ENCODE results near the gene FCGR3B.
"Not testable (repeated sequence)": the region's sequence is repeated elsewhere in the genome, so short reads cannot be mapped to it uniquely, and the experiment has no call there.

Gene FCGR3B

DNA sequence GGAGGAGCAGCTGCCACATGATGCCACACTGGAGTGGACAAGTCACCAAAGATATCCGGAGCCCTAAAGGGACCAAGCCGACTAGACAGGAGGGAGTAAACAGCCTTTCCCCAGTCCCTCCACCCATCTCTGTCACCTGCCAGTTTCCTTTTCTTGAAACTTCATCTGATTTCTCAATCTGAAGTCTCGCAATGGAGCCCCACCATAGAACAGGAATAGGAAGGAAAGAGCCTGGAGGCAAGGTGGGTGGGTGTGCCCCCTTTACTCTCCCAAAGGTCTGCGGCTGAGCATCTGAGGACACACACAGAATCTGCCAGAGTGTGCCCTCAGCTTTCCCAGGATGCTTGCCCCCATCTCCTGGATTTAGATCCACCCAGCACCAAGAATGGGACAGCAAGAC, at the start of gene FCGR3B:
Gene FCGR3B, minus strand, starts transcription at position 101 of the 400 bp plus-strand sequence. Its CDS starts 82 bp downstream, at position 19.
- peaks cover 8 to 79% of the 10 kb centered on the region in 2 experiments for H3K4me1 ChIP-seq (ENCODE audit: control insufficient read depth in 1 of 2, insufficient read depth in 1 of 2, low read depth in 1 of 2, low read length in 1 of 2)
- peaks cover 23% of the 10 kb centered on the region for H3K36me3 ChIP-seq
- H3K4me3 ChIP-seq (ENCODE audit: low read depth in 1 of 2, low read length in 1 of 2): peak within 1 kb of the TSS; percentile 67 to 90
- peak within 1 kb of the TSS; percentile 89 for H3K27ac ChIP-seq
- H3K27me3 ChIP-seq: no peaks in the 10 kb centered on the region
- no peaks in the 10 kb centered on the region for H3K9me3 ChIP-seq
- TF ChIP-seq, protein P1, sequence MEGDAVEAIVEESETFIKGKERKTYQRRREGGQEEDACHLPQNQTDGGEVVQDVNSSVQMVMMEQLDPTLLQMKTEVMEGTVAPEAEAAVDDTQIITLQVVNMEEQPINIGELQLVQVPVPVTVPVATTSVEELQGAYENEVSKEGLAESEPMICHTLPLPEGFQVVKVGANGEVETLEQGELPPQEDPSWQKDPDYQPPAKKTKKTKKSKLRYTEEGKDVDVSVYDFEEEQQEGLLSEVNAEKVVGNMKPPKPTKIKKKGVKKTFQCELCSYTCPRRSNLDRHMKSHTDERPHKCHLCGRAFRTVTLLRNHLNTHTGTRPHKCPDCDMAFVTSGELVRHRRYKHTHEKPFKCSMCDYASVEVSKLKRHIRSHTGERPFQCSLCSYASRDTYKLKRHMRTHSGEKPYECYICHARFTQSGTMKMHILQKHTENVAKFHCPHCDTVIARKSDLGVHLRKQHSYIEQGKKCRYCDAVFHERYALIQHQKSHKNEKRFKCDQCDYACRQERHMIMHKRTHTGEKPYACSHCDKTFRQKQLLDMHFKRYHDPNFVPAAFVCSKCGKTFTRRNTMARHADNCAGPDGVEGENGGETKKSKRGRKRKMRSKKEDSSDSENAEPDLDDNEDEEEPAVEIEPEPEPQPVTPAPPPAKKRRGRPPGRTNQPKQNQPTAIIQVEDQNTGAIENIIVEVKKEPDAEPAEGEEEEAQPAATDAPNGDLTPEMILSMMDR (IDR thresholded peaks at IDR 0.05): no peak

DNA sequence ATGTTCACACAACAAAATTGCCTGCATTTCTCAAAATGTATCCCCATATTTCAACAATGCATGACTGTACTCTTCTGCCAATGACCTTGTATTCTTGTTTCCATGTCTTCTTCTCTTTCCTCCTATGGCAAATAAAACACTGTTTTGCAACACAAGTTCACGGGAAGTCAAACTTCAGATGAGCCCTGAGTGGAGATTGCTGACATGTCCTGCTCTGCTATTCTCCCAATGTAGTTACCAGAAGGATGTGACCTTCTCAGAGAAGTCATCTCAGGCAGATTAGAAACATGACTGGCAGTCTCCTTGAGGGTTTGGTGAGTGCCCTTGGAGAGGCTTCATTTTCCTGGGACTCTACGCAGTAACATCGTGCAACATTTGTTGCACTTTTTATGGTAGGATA, 47.5 kb upstream of the FCGR3B start:
- no peaks in the 10 kb centered on the region for H3K9me3 ChIP-seq
- no peak overlapping the region for H3K27ac ChIP-seq
- peaks cover 34% of the 10 kb centered on the region for H3K27me3 ChIP-seq
- H3K4me1 ChIP-seq (ENCODE audit: control insufficient read depth in 1 of 2, insufficient read depth in 1 of 2, low read depth in 1 of 2, low read length in 1 of 2): no peaks in the 10 kb centered on the region
- no peak overlapping the region for H3K4me3 ChIP-seq (ENCODE audit: low read depth in 1 of 2, low read length in 1 of 2)
- TF ChIP-seq, protein P1 (IDR thresholded peaks at IDR 0.05): no peak
- H3K36me3 ChIP-seq: no peaks in the 10 kb centered on the region

DNA sequence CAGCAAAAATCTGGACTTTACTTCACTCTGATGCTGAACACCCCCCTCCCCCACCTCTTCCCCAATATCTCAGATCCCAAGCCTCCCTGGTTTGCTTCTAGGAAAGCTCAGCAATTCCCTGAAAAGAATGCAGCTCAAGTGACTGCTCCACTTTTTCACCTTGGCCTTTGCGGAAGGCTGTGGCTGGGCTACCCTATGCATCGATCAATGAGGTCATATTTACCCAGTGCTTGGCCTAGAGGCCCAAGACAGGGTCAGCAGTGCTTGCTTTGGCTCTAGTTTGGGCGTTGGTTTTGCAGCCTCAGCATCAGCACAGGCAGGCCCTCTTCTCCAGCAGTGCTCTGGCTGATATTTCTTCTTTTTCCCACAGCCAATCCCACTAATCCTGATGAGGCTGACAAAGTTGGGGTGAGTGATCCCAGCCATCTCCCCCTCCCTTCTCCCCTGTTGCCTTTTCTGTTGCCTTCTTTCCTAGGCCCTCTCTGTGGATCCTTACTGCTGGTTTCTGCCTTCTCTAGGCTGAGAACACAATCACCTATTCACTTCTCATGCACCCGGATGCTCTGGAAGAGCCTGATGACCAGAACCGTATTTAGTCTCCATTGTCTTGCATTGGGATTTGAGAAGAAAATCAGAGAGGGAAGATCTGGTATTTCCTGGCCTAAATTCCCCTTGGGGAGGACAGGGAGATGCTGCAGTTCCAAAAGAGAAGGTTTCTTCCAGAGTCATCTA, 46.1 kb upstream of the FCGR3B start:
- Histone ChIP-seq H3K9me3 (no peaks in the 10 kb centered on the region), H3K4me1 (ENCODE audit: control insufficient read depth in 1 of 2, insufficient read depth in 1 of 2, low read depth in 1 of 2, low read length in 1 of 2) (no peaks in the 10 kb centered on the region), H3K4me3 (ENCODE audit: low read depth in 1 of 2, low read length in 1 of 2) (no peak overlapping the region), H3K36me3 (no peaks in the 10 kb centered on the region), H3K27me3 (peaks cover 20% of the 10 kb centered on the region), H3K27ac (no peak overlapping the region)
- TF ChIP-seq, protein P1 (IDR thresholded peaks at IDR 0.05): no peak

DNA sequence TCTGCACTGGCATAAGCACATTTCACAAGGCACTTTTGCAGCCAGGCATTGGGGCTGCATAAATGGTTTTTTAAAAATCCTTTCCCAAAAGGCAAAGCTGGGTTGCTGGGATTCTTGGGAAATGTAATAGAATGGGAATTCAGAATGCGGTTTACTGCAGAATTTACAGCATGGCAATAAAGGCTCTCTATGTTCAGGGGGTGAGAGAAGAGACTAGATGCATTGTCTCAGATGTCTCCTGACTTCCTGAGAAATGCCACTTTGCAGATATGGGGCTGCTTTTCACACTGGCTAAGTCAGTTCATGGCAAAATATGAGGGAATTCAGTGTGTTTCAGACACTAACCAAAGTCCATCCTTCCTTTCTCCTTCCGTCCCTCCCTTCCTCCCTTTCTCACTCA, 45.5 kb upstream of the FCGR3B start:
- TF ChIP-seq, protein P1 (IDR thresholded peaks at IDR 0.05): no peak
- Histone ChIP-seq H3K4me1 (ENCODE audit: control insufficient read depth in 1 of 2, insufficient read depth in 1 of 2, low read depth in 1 of 2, low read length in 1 of 2) (no peaks in the 10 kb centered on the region), H3K27ac (no peak overlapping the region), H3K36me3 (no peaks in the 10 kb centered on the region), H3K27me3 (peaks cover 13% of the 10 kb centered on the region), H3K4me3 (ENCODE audit: low read depth in 1 of 2, low read length in 1 of 2) (no peak overlapping the region), H3K9me3 (no peaks in the 10 kb centered on the region)

DNA sequence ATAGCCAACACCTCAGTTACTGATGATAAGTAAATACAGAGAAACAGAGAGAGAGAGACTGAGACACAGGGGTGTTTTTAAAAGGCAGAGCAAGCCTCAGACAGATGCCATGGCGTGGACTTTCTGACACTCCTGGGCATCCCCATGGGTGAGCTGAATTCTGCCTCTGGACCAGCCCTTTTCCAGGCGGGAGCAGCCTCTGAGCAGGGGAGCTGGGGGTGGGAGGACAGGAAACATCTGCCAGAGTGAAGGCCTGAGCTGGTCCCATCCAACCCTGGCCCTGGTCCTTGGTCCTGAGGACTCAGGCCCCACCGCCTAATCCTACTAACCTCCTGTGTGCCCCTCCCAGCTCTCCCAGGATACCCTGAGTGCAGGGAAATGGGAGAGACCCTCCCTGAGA, 43.9 kb upstream of the FCGR3B start:
- H3K36me3 ChIP-seq; H3K27me3 ChIP-seq; H3K4me3 ChIP-seq (ENCODE audit: low read depth in 1 of 2, low read length in 1 of 2); H3K27ac ChIP-seq; H3K4me1 ChIP-seq (ENCODE audit: control insufficient read depth in 1 of 2, insufficient read depth in 1 of 2, low read depth in 1 of 2, low read length in 1 of 2); H3K9me3 ChIP-seq: not testable (repeated sequence)

DNA sequence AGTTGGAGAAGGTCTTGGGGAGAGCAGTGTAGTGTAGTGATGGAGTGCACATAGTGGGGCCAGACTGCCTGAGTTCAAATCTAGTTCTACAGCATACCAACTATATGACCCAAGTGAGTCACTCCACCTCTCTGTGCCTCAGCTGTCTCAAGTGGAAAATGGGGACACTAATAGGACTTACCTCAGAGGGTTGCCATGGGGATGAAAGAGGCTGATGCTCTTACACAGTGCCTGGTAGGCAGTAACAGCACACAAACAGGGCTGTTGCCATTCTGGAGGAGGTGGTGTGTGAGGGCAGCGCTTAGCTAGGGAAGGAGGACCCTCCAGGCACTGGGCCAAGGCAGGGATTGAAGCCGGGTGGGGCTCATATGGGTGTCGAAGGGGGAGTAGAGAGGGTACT, 43.5 kb upstream of the FCGR3B start:
- H3K27ac ChIP-seq; H3K27me3 ChIP-seq; H3K9me3 ChIP-seq; H3K4me1 ChIP-seq (ENCODE audit: control insufficient read depth in 1 of 2, insufficient read depth in 1 of 2, low read depth in 1 of 2, low read length in 1 of 2); H3K4me3 ChIP-seq (ENCODE audit: low read depth in 1 of 2, low read length in 1 of 2); H3K36me3 ChIP-seq: not testable (repeated sequence)

DNA sequence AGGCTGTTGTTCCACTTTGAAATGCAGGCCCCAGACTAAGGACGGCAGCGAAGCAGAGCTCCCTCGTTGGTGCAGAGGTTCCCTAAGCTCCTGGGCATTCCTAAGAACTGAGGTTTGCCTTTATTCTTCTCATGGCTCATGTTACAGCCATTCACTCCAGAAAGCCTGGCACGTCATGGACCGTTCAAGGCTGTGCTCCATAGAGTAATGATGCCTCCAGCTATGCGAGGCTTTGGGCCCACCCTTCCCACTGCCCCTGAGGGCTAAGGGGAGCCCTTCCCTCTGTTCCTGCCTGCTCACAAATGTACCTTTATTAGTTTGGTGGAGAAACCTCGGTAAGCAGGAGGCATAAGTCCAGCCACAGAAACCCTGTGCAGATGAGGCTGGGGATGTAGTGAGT, 42.5 kb upstream of the FCGR3B start:
- H3K9me3 ChIP-seq; H3K36me3 ChIP-seq; H3K27ac ChIP-seq; H3K27me3 ChIP-seq; H3K4me1 ChIP-seq (ENCODE audit: control insufficient read depth in 1 of 2, insufficient read depth in 1 of 2, low read depth in 1 of 2, low read length in 1 of 2); H3K4me3 ChIP-seq (ENCODE audit: low read depth in 1 of 2, low read length in 1 of 2): not testable (repeated sequence)

DNA sequence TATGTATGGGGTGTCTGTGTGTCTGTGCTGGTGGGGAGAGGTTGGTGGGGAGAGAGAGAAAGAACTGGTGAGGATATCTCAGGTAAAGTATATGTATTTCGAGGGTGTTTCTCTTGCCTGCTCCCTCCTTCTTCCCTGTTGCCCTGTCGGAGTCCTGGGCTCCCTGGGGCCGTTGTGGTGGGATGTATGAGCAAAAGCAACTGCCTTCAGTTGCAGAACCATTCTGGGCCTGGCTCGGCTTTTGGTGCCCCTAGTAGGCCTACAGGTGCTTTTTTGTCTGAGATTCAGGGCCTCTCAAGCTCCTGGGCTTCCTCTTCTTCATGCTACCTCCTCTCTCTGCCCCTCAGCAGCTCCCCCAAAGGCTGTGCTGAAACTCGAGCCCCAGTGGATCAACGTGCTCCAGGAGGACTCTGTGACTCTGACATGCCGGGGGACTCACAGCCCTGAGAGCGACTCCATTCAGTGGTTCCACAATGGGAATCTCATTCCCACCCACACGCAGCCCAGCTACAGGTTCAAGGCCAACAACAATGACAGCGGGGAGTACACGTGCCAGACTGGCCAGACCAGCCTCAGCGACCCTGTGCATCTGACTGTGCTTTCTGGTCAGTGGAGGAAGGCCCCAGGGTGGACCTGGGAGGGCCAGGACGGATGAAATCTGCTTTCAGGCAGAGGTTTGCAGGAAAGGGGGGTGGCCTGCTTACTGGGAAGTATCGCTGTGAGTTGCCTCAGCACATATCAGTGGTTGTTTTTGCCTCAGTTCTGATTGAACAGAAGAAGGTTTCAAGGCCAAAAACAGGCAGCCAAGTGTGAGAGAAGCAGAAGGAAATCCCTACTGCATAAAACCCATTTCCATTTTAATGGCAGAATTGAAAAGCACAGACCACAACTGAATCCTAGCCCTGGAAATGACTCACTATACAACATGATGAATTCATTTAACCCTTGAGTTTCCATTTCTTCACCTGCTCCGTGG, 40.4 kb upstream of the FCGR3B start:
- not testable (repeated sequence) for H3K9me3 ChIP-seq; H3K27me3 ChIP-seq; H3K27ac ChIP-seq; H3K4me3 ChIP-seq (ENCODE audit: low read depth in 1 of 2, low read length in 1 of 2); H3K4me1 ChIP-seq (ENCODE audit: control insufficient read depth in 1 of 2, insufficient read depth in 1 of 2, low read depth in 1 of 2, low read length in 1 of 2); H3K36me3 ChIP-seq

DNA sequence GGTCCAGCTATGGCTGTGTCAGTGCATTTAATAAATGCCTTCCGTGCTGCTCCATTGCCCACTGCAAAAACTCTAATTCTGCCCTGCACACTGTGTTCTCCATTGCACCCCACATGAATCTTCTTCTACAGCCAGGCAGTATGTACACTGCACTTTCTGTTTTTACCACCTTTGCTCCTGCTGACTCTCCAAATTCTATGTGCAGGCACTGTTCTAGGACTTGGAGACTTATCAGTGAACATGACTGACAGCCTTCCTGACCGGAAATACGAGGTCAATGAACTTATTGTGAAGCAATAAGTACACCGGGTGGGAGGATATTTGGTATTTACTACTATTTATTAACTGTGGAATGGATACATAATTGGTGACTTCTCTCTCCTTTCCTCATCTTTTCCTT, 33.7 kb upstream of the FCGR3B start:
- not testable (repeated sequence) for H3K27ac ChIP-seq; H3K36me3 ChIP-seq; H3K4me3 ChIP-seq (ENCODE audit: low read depth in 1 of 2, low read length in 1 of 2); H3K27me3 ChIP-seq; H3K4me1 ChIP-seq (ENCODE audit: control insufficient read depth in 1 of 2, insufficient read depth in 1 of 2, low read depth in 1 of 2, low read length in 1 of 2); H3K9me3 ChIP-seq

Measured in neutrophil (primary cell).